ENCODE data around the gene CCDC13.
"Not testable (repeated sequence)": the region's sequence is repeated elsewhere in the genome, so short reads cannot be mapped to it uniquely, and the experiment has no call there.

Gene CCDC13

DNA sequence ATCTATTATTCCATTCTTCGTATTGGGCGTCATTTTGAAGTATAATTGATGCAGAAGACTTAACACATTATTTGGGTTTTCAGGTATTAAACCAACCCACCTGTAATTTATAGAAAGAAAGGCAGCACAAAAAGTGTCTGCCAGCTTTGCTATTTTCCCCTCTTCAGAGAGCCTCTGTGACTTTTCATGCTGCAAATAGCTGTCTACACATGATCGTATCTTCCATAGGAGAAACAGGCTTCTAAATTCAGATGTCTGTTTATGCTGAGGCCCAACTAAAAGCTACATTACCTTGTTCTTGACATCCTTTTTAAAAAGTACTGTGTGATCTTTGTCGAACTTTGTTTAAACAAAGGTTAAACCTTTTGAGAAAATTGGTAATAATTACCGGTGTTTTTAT lies 41.2 kb upstream of the CCDC13 start:
- DNase-seq (ENCODE audit: extremely low spot score) = no peak
- TF ChIP-seq, protein P1, sequence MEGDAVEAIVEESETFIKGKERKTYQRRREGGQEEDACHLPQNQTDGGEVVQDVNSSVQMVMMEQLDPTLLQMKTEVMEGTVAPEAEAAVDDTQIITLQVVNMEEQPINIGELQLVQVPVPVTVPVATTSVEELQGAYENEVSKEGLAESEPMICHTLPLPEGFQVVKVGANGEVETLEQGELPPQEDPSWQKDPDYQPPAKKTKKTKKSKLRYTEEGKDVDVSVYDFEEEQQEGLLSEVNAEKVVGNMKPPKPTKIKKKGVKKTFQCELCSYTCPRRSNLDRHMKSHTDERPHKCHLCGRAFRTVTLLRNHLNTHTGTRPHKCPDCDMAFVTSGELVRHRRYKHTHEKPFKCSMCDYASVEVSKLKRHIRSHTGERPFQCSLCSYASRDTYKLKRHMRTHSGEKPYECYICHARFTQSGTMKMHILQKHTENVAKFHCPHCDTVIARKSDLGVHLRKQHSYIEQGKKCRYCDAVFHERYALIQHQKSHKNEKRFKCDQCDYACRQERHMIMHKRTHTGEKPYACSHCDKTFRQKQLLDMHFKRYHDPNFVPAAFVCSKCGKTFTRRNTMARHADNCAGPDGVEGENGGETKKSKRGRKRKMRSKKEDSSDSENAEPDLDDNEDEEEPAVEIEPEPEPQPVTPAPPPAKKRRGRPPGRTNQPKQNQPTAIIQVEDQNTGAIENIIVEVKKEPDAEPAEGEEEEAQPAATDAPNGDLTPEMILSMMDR (IDR thresholded peaks at IDR 0.05; ENCODE audit: control extremely low read depth, extremely low read depth, low read depth, missing control alignments) = no peak
- ChIA-PET CTCF (interaction anchor here (2.4 kb wide), 1 partner anchor 16 kb away, joined by 6 read pairs; no protein-coding TSS in a partner anchor), POLR2A (no interaction called here)

DNA sequence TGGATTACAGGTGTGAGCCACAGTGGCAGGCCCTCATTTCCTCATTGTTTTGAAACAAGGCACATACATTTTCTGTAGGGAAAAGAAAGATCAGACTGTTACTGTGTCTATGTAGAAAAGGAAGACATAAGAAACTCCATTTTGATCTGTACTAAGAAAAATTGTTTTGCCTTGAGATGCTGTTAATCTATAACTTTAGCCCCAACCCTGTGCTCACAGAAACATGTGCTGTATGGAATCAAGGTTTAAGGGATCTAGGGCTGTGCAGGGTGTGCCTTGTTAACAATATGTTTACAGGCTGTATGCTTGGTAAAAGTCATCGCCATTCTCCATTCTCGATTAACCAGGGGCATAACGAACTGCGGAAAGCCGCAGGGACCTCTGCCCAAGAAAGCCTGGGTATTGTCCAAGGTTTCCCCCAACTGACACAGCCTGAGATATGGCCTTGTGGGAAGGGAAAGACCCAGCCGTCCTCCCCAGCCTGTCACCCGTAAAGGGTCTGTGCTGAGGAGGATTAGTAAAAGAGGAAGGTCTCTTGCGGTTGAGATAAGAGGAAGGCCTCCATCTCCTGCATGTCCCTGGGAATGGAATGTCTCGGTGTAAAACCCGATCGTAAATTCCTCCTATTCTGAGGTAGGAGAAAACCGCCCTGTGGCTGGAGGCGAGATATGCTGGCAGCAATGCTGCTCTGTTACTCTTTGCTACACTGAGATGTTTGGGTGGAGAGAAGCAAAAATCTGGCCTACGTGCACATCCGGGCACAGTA lies 38.2 kb upstream of the CCDC13 start:
- POLR2A ChIA-PET; CTCF ChIA-PET; DNase-seq (ENCODE audit: extremely low spot score): not testable (repeated sequence)

DNA sequence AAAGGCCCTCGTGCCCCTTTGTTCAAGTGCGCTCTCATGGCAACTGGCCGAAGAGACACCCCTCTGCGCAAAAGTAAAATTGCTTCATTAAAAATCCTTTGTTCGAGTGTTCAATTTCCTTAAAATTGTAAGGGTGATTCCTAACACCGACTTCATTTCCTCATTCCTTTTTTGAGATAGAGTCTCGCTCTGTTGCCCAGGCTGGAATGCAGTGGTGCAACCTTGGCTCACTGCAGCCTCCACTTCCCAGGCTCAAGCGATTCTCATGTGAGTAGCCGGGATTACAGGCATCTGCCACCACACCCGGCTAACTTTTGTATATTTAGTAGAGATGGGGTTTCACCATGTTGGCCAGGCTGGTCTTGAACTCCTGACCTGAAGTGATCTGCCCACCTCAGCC lies 37.7 kb upstream of the CCDC13 start:
- CTCF ChIA-PET; DNase-seq (ENCODE audit: extremely low spot score): not testable (repeated sequence)
- POLR2A ChIA-PET = interaction anchor here (0.6 kb wide), 1 partner anchor 29 kb away, joined by 4 read pairs; no protein-coding TSS in a partner anchor

DNA sequence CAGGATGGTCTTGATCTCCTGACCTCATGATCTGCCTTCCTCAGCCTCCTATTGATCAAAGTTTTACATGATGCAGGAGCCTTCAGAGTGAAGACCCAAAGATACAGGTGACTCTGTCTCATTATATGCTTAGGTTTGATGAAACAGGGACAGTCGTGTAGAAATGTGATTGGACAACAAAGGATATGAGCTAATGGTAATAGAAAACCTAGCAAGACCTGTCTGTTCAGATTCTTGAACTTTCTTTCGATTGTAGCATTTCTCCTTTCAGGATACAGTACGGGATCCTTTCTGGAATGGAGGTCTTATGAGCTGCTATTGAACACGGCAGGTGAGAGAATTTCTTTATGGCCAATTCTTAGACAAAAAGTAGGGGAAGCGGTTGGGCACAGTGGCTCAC lies 36.1 kb upstream of the CCDC13 start, which contains the start of gene ACKR2:
Gene ACKR2 (plus strand): TSS at position 244 of the 400 bp plus-strand sequence. CDS start 55,058 bp downstream, outside the sequence.
- CTCF ChIA-PET = interaction anchor here (0.7 to 1.7 kb wide), 4 partner anchors 10 to 30 kb away, joined by 3 to 7 read pairs (median 4); no protein-coding TSS in a partner anchor
- POLR2A ChIA-PET = no interaction called here

DNA sequence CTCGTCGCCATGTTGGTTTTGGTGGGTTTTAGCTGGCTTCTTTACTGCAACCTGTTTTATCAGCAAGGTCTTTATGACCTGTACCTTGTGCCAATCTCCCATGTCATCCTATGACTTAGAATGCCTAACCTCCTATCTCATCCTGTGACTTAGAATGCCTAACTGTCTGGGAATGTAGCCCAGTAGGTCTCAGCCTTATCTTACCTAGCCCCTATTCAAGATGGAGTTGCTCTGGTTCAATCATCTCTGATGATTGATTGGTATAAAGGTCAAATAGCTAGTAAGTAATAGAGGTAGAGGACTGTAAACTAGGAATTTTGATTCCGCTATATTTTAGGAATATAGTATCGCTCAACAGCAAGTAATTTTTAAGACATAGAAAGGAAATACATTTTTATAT lies 34.9 kb upstream of the CCDC13 start:
- ChIA-PET POLR2A (no interaction called here), CTCF (interaction anchor here (1.2 to 1.9 kb wide), 3 partner anchors 24 to 28 kb away, joined by 3 to 9 read pairs (median 4); no protein-coding TSS in a partner anchor)
- TF ChIP-seq, protein P1 (IDR thresholded peaks at IDR 0.05; ENCODE audit: control extremely low read depth, extremely low read depth, low read depth, missing control alignments) = no peak
- no peak for DNase-seq (ENCODE audit: extremely low spot score)

More for the DNA sequence above, 36.1 kb upstream of the CCDC13 start, which contains the start of gene ACKR2:
- DNase-seq (ENCODE audit: extremely low spot score) = no peak
- TF ChIP-seq, protein P1 (IDR thresholded peaks at IDR 0.05; ENCODE audit: control extremely low read depth, extremely low read depth, low read depth, missing control alignments) = no peak

DNA sequence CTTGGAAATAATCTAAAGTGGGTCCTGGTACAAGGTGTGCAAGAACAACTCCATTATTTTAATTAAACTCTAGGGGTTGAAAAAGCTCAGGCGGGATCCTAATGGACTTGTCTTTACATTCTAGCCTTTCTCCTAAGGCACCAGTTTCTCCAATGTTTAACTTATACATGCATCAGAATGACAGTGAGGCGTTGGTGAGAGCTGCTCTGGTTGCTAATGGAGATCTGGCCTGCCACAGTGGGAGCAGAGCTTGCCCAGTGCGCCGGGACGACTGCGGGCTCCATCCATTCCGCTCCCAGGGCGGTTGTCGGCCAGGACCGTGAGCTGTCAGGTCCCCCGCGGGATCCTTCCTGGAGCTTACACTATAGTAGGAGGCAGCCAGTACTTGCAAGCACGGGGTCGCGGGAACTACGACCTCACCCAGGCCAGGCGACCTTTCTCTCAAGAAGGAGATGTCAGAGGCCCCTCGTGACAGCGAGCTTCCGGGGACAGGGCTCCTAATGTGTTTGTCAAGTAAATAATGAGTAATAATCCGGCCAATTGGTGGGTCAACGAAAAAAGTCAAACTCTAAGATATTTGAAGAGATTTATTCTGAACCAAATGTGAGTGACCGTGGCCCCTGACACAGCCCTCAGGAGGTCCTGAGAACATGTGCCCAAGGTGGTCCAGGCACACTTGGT lies 32.2 kb upstream of the CCDC13 start:
- ChIA-PET CTCF (interaction anchor here (0.9 to 4.6 kb wide), 11 partner anchors 10 to 77 kb away, joined by 3 to 24 read pairs (median 6); no protein-coding TSS in a partner anchor), POLR2A (no interaction called here)
- DNase-seq (ENCODE audit: extremely low spot score) = no peak
- TF ChIP-seq, protein P1 (IDR thresholded peaks at IDR 0.05; ENCODE audit: control extremely low read depth, extremely low read depth, low read depth, missing control alignments) = no peak

DNA sequence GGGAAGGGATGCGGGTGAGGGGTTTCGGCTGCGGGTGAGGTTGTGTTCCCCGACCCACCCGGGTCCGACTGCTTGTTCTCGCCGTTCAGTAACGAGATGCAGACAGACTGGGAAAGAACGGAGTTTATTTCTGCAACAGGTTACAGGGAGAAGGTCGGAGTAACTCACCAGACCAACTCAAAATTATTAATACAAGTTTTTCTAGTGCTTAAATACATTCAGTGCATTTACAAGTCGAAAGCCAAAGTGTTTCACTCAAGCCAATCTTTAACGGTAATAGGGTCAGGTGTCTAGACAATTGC lies 31.7 kb upstream of the CCDC13 start:
- POLR2A ChIA-PET = no interaction called here
- CTCF ChIA-PET = interaction anchor here (0.9 to 4.6 kb wide), 11 partner anchors 10 to 78 kb away, joined by 3 to 24 read pairs (median 6); no protein-coding TSS in a partner anchor
- DNase-seq (ENCODE audit: extremely low spot score) = no peak
- TF ChIP-seq, protein P1 (IDR thresholded peaks at IDR 0.05; ENCODE audit: control extremely low read depth, extremely low read depth, low read depth, missing control alignments) = no peak
